GM12865 (cell line): ENCODE data around the gene DPYSL5.

Experiments
- DNase-seq: peaks from one replicate; pipeline ENCODE4 v3.0.0; 2010; ENCODE audit warnings: low read depth
- H3K4me3 ChIP-seq: 2 replicates; pipeline ENCODE4 v1.5.1; 2011; ENCODE audit warnings: mild to moderate bottlenecking, low read depth, low read length, control low read depth
- TF ChIP-seq, protein P1 (sequence below): IDR thresholded peaks from 2 replicates; pipeline ENCODE4 v1.5.1; 2011; ENCODE audit warnings: low read length, control low read depth, low read depth, inconsistent platforms; ENCODE audit not compliant: insufficient read depth; ENCODE audit errors: missing control alignments

DPYSL5 gene

DNA sequence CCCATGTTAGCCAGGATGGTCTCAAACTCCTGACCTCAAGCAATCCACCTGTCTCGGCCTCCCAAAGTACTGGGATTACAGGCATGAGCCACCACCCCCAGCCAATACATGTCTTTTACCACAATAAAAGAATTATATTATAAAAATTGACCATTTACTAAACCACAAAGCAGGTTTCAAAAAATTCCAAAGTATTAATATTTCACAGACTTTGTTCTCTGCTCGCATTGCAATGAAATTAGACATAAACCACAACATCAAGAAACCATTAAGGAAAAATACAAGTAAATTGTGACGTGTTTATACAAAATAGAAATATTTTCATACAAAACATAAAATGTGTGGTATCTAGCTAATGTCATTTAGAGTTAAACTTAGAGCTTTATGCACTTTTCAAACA, 109.1 kb downstream of the DPYSL5 start:
- no peak for DNase-seq
- no peak overlapping the region for H3K4me3 ChIP-seq
- TF ChIP-seq, protein P1, sequence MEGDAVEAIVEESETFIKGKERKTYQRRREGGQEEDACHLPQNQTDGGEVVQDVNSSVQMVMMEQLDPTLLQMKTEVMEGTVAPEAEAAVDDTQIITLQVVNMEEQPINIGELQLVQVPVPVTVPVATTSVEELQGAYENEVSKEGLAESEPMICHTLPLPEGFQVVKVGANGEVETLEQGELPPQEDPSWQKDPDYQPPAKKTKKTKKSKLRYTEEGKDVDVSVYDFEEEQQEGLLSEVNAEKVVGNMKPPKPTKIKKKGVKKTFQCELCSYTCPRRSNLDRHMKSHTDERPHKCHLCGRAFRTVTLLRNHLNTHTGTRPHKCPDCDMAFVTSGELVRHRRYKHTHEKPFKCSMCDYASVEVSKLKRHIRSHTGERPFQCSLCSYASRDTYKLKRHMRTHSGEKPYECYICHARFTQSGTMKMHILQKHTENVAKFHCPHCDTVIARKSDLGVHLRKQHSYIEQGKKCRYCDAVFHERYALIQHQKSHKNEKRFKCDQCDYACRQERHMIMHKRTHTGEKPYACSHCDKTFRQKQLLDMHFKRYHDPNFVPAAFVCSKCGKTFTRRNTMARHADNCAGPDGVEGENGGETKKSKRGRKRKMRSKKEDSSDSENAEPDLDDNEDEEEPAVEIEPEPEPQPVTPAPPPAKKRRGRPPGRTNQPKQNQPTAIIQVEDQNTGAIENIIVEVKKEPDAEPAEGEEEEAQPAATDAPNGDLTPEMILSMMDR, result no peak

DNA sequence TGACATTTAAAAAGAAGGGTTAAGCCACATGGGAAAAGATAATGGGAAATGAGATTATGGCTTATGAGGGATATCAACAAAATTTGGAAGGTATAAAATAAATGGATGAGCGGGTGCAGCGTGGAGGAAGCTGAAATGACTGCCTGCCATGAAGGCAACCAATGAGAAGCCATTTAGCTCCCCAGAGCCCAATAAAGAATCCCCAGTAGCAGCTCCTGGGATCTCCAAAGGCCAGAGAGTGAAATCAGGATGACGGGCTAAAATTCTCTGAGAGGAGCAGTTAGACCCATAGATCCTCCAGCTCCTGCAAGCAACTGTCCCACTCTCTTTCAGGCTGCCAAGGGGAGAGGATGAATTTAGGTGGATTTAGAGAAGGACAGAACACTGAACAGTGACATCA, 109.6 kb downstream of the DPYSL5 start:
- no peak for DNase-seq
- TF ChIP-seq, protein P1, result no peak
- H3K4me3 ChIP-seq, result no peak overlapping the region

DNA sequence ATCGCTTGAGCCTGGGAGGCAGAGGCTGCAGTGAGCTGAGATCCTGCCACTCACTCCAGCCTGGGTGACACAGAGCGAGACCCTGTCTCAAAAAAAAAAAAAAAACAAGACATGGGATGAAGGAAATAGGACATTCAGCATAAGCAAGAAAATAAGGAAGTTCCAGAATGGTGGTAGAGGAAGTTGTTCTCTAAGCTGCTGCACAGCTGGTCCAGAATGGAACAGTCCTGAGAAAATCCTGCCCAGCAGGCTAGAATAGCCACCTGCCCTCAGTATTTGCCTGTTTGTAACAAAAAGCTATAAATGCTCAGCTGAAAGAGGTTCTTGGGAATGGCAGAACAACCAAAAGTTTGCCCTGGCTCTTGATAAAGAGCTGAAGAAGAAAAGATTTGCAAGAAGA, 111.4 kb downstream of the DPYSL5 start:
- TF ChIP-seq, protein P1, result no peak
- DNase-seq, result no peak
- H3K4me3 ChIP-seq, result no peak overlapping the region

DNA sequence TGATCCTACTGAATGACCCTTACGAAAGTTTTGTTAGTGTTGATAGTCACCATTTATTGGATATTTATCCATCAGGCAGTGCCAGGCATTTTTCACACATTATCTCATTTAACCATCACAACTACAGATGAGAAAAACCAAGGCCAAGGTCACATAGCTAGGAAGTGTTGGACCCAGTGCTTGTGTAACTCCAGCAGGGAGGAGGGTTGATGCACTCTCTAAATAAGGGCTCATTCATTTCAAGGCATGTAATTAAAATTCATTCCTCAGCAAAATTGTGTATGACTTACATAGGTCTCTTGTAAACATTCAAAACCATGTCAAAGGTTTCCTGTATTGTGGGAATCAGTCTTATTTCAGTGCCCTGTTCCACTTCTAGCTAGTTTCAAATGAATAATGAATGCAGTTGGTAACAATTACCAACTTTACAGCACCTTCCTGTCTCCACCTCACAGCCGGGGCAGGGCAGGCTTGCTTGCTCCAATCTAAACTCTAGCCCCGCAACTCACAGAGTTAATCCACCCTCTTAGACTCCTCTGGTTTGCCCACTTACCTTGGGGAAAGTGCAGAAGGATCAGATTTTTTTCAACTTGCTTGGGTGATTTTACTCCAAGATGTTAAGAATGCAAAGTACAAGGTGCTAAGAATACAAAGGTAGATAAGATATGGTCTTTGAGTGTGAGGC, 116.7 kb downstream of the DPYSL5 start:
- TF ChIP-seq, protein P1, result no peak
- no peak for DNase-seq
- no peak overlapping the region for H3K4me3 ChIP-seq

DNA sequence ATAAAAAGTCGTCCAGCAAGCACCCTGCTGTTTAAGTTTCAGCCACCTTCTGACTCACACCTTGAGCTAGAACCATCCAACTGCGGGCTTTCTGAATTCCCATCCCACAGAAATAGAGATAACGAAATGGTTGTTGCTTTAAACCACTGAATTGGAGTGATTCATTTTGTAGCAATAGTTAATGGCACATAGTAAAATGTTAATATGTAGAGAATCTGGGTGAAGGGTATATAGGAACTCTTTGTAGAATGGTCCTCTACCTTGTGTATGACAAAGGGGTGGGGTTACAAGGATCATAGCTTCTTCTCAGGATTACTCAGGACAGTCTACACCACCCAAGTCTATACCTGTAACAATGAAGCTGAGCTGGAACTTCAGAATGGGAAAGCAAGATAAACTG, 120.1 kb downstream of the DPYSL5 start:
- H3K4me3 ChIP-seq, result no peak overlapping the region
- no peak for DNase-seq
- TF ChIP-seq, protein P1, result no peak

DNA sequence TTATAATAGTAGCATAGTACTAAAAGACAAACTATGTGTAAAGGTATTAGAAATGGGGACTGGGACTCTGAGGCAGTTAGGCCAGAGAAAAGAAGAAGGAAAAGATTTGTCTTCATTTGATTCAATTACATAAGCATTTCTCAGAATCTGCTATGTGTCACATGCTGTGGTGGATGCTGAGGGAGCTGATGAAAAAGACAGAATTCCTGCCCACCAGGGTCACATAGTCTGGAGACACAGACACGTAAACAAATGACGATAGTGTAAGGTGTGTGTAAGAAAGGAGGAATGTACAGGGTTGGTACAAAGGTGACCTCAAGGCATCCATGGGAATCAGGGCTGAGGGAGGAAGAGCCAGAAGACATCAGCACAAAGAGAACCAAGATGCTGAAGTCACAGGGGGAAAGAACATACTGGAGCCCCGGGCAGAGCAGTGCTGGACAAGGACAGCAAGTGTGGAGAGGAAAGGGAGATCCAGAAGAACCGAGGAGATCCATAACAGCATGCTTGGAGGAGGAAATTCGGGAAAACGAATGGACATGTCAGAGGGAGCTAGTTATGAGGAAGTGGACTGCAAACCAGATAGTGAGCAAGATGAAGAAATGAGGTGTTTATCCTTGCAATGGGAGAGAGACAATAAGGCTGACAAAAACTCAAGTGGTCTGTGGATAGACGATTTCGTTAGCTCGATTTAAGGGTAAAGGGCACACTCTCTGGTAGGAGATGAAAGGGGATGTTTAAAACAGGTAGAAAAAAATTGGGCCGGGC, 121.3 kb downstream of the DPYSL5 start:
- H3K4me3 ChIP-seq, result no peak overlapping the region
- TF ChIP-seq, protein P1, result no peak
- DNase-seq, result no peak
